Activated T-cell treated with anti-CD3 and anti-CD28 coated beads, Interleukin-2, amount 50 U/mL, for 1 hour (primary cell): Measurements from ENCODE around the gene RSPO4.

Experiments used
- DNase-seq: peaks from one replicate; pipeline ENCODE4 v3.0.0-alpha.2; 2020

The RSPO4 gene

GRCh38 chr20:940926-941325 lies 61.2 kb downstream of the RSPO4 start:
- no peak for DNase-seq

GRCh38 chr20:939606-940005 lies 62.5 kb downstream of the RSPO4 start:
- no peak for DNase-seq

GRCh38 chr20:934186-934840 lies 67.8 kb downstream of the RSPO4 start:
- DNase-seq: no peak

- DNase-seq: no peak
Measured at GRCh38 chr20:933029-933428, 69.1 kb downstream of the RSPO4 start.

GRCh38 chr20:931401-931800 lies 70.7 kb downstream of the RSPO4 start:
- DNase-seq: no peak

GRCh38 chr20:926670-927069 lies 75.4 kb downstream of the RSPO4 start:
- DNase-seq: no peak

GRCh38 chr20:925516-925915 lies 76.6 kb downstream of the RSPO4 start:
- DNase-seq: no peak

- DNase-seq: no peak
Measured at GRCh38 chr20:924639-925038, 77.5 kb downstream of the RSPO4 start.

- no peak for DNase-seq
Measured at GRCh38 chr20:922781-923180, 79.3 kb downstream of the RSPO4 start.

GRCh38 chr20:921068-921467 lies 81.0 kb downstream of the RSPO4 start:
- DNase-seq: no peak

GRCh38 chr20:920311-920710 lies 81.8 kb downstream of the RSPO4 start:
- no peak for DNase-seq

- no peak for DNase-seq
Measured at GRCh38 chr20:919491-919916, 82.6 kb downstream of the RSPO4 start.

GRCh38 chr20:917416-917815 lies 84.7 kb downstream of the RSPO4 start:
- no peak for DNase-seq

GRCh38 chr20:916825-917224 lies 85.3 kb downstream of the RSPO4 start:
- no peak for DNase-seq

- no peak for DNase-seq
Measured at GRCh38 chr20:916125-916799, 85.8 kb downstream of the RSPO4 start, which contains the start of gene ANGPT4. Gene ANGPT4 (minus strand): TSS chr20:916334. CDS start chr20:916214, 120 bp downstream.

GRCh38 chr20:914727-915498 lies 87.2 kb downstream of the RSPO4 start:
- DNase-seq: no peak

- no peak for DNase-seq
Measured at GRCh38 chr20:913306-913849, 88.7 kb downstream of the RSPO4 start.

- no peak for DNase-seq
Measured at GRCh38 chr20:911882-912600, 90.1 kb downstream of the RSPO4 start.

- DNase-seq: no peak
Measured at GRCh38 chr20:910870-911770, 91.0 kb downstream of the RSPO4 start.

GRCh38 chr20:910132-910869 lies 91.8 kb downstream of the RSPO4 start:
- DNase-seq: no peak

- no peak for DNase-seq
Measured at GRCh38 chr20:909641-910040, 92.5 kb downstream of the RSPO4 start.
